Superior temporal gyrus (tissue), 1 donor: Measurements from ENCODE around the gene IGFBP2.

Experiments used
- DNase-seq: peaks from one replicate; pipeline ENCODE4 v3.0.0-alpha.2; 2016; ENCODE audit errors: extremely low spot score

The IGFBP2 gene

GRCh38 chr2:216701544-216701943, 68.3 kb downstream of the IGFBP2 start:
- no peak for DNase-seq

GRCh38 chr2:216702756-216703155, 69.5 kb downstream of the IGFBP2 start:
- no peak for DNase-seq

DNA sequence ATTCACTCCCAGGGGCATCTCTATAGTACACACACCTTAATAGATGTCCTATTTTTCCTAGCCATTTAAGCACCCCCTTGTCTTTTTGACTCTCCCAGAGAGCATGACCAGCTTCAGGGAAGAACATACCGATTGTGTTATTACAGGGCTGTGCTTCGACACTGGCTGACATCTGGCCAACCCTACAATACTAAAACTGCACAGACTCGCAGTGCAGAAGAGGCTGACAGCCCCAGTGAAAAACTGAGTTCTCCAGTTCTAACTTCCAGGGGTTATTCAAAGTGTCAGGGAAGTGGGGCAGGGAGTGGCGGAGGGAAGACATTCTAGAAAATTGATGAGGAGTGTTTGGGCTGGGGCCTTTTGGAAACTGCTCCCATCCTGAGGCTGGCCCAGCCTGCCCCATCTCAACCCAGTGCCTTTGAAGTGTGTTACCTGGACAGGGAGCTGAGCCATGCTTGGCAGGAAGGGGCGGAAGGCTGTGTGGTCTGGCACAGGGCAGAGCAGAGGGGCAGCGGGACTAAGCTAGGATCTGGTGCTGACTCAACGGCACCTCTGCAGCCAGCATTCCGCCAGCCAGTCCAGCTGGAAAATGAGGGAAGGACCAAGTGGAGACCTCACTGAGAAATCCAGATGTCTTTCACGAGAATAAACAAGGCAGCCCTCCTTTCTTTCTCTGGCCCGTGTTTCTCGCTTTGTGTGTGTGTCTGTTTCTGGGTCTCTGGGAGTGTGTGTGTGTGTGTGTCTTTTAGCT, 77.5 kb downstream of the IGFBP2 start:
- DNase-seq = no peak

DNA sequence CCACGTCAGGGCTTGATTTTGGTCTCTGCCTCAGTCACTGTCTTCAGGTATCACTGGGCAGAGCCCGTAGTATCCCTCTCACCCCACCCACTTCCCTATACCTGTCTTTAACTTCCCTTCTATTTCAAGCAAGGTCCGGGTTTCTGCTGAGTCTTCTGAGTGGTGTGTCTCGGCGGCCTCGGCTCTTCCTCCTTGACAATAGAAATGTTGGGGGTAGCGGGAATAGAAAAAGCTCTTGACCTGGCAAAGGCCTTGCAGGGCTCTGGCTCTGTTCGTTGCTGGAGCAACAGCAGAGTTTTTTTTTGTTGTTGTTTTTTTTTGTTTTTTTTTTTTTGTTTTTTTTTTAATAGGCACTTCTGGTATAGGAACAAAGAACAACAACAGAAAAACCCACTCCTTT, 78.1 kb downstream of the IGFBP2 start:
- DNase-seq = no peak

- no peak for DNase-seq
These were observed 80.6 kb downstream of the IGFBP2 start for GRCh38 chr2:216713691-216714336.
